ENCODE results near the gene DAPK2.

Gene DAPK2

DNA sequence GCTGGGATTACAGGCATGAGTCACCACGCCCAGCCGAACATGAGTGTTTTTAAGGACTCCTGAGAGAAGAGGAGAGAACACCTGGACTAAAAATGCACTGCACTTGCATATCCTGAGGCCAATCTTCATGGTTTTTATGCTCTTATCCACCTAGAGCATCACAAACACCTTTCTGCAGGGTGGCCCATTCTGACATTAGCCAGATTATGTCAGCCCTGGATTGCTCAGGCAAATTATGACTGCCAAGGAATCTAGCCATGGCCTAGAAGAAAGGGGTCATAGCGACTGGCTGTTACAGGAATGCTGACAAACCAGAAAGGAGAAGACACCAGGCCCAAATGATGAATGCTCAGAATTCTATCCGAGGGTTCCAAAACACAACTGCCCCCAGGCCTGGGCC, 171.7 kb downstream of the DAPK2 start:
- DNase-seq: no peak
- no peak overlapping the region for H3K4me3 ChIP-seq (ENCODE audit: low read depth, low read length)
- H3K36me3 ChIP-seq: no peaks in the 10 kb centered on the region
- H3K27me3 ChIP-seq (ENCODE audit: insufficient read depth, low read depth, severe bottlenecking): no peaks in the 10 kb centered on the region
- no peak overlapping the region for H3K27ac ChIP-seq
- TF ChIP-seq, protein P1, sequence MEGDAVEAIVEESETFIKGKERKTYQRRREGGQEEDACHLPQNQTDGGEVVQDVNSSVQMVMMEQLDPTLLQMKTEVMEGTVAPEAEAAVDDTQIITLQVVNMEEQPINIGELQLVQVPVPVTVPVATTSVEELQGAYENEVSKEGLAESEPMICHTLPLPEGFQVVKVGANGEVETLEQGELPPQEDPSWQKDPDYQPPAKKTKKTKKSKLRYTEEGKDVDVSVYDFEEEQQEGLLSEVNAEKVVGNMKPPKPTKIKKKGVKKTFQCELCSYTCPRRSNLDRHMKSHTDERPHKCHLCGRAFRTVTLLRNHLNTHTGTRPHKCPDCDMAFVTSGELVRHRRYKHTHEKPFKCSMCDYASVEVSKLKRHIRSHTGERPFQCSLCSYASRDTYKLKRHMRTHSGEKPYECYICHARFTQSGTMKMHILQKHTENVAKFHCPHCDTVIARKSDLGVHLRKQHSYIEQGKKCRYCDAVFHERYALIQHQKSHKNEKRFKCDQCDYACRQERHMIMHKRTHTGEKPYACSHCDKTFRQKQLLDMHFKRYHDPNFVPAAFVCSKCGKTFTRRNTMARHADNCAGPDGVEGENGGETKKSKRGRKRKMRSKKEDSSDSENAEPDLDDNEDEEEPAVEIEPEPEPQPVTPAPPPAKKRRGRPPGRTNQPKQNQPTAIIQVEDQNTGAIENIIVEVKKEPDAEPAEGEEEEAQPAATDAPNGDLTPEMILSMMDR (IDR thresholded peaks at IDR 0.05; ENCODE audit: low read depth, low read length): no peak
- H3K9me3 ChIP-seq (ENCODE audit: severe bottlenecking): peaks cover 3% of the 10 kb centered on the region

- H3K27me3 ChIP-seq (ENCODE audit: insufficient read depth, low read depth, severe bottlenecking): no peaks in the 10 kb centered on the region
- H3K4me3 ChIP-seq (ENCODE audit: low read depth, low read length): no peak overlapping the region
- TF ChIP-seq, protein P1 (IDR thresholded peaks at IDR 0.05; ENCODE audit: low read depth, low read length): no peak
- peaks cover 3% of the 10 kb centered on the region for H3K9me3 ChIP-seq (ENCODE audit: severe bottlenecking)
- no peak for DNase-seq
- H3K36me3 ChIP-seq: no peaks in the 10 kb centered on the region
- no peak overlapping the region for H3K27ac ChIP-seq
Measured at GRCh38 chr15:63872759-63873510, 173.3 kb downstream of the DAPK2 start.

- peaks cover 3% of the 10 kb centered on the region for H3K9me3 ChIP-seq (ENCODE audit: severe bottlenecking)
- DNase-seq: no peak
Measured at GRCh38 chr15:63870487-63871209, 175.6 kb downstream of the DAPK2 start.

GRCh38 chr15:63870043-63870394, 176.3 kb downstream of the DAPK2 start:
- Histone ChIP-seq H3K4me3 (ENCODE audit: low read depth, low read length) (no peak overlapping the region), H3K9me3 (ENCODE audit: severe bottlenecking) (peaks cover 3% of the 10 kb centered on the region), H3K27me3 (ENCODE audit: insufficient read depth, low read depth, severe bottlenecking) (no peaks in the 10 kb centered on the region), H3K36me3 (no peaks in the 10 kb centered on the region), H3K27ac (no peak overlapping the region)
- TF ChIP-seq, protein P1 (IDR thresholded peaks at IDR 0.05; ENCODE audit: low read depth, low read length): no peak
- no peak for DNase-seq

More at GRCh38 chr15:63870487-63871209, 175.6 kb downstream of the DAPK2 start:
- TF ChIP-seq, protein P1 (IDR thresholded peaks at IDR 0.05; ENCODE audit: low read depth, low read length): no peak
- no peak overlapping the region for H3K4me3 ChIP-seq (ENCODE audit: low read depth, low read length)
- no peaks in the 10 kb centered on the region for H3K36me3 ChIP-seq
- no peak overlapping the region for H3K27ac ChIP-seq
- H3K27me3 ChIP-seq (ENCODE audit: insufficient read depth, low read depth, severe bottlenecking): no peaks in the 10 kb centered on the region

DNA sequence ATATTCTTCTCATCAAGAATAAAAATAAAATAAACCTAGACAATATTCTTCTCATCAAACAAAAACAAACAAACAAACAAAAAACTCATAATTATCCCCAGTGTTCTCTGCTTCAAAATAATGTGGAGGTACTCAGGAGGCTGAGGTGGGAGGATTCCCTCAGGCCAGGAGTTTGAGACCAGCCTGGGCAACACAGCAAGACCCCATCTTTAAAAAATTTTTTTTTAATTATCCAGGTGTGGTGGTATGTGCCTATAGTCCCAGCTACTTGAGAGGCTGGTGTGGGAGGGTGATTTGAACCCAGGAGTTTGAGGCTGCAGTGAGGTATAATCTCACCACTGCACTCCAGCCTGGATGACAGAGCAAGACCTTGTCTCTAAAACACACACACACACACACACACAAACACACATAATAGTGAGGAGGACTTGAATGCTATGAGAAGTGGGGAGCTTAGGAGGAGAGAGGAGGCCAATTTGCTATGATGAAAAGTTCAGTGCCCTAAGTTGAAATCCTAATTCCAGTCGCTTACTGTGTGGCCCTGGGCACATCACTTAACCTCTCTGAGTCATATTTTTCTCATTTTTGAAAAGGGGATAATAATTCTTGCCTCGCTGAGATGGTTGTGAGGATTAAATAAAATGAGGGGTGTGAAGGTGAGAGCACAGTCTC, 176.8 kb downstream of the DAPK2 start:
- no peak for DNase-seq
- no peaks in the 10 kb centered on the region for H3K27me3 ChIP-seq (ENCODE audit: insufficient read depth, low read depth, severe bottlenecking)
- no peak overlapping the region for H3K27ac ChIP-seq
- H3K9me3 ChIP-seq (ENCODE audit: severe bottlenecking): peaks cover 3% of the 10 kb centered on the region
- H3K36me3 ChIP-seq: no peaks in the 10 kb centered on the region
- H3K4me3 ChIP-seq (ENCODE audit: low read depth, low read length): no peak overlapping the region
- TF ChIP-seq, protein P1 (IDR thresholded peaks at IDR 0.05; ENCODE audit: low read depth, low read length): no peak

Measured in WERI-Rb-1 (cell line).